OCI-LY3 (cell line): ENCODE results near the gene MYO16.

Source experiments
- H2AFZ ChIP-seq: fragments of 200-600, 300-600 bp; shearing (Covaris generic); 2 replicates; pipeline ENCODE4 v1.6.0; 2014; ENCODE audit warnings: antibody characterized with exemption, low read depth, low read length
- H3K27ac ChIP-seq: fragments of 200-600, 300-600 bp; sonication (generic); 2 replicates; pipeline ENCODE4 v1.5.1; 2014; ENCODE audit warnings: mild to moderate bottlenecking, low read length, moderate library complexity, mixed read lengths
- H3K27me3 ChIP-seq: fragments of 200-600, 300-600 bp; sonication (generic); 2 replicates; pipeline ENCODE4 v1.6.1; 2014; ENCODE audit warnings: low read depth, low read length, mixed read lengths
- H3K36me3 ChIP-seq: fragments of 200-600, 300-600 bp; sonication (generic); replicated peaks from 2 replicates; pipeline ENCODE3; 2014; ENCODE audit warnings: low read depth, low read length, mixed read lengths
- H3K4me1 ChIP-seq: fragments of 300-600, 200-600 bp; sonication (generic); 2 replicates; pipeline ENCODE4 v1.6.1; 2014; ENCODE audit warnings: low read length, mixed read lengths
- H3K4me2 ChIP-seq: fragments of 200-600, 300-600 bp; sonication (generic); 2 replicates; pipeline ENCODE4 v1.6.1; 2014; ENCODE audit warnings: low read length, mixed read lengths
- H3K4me3 ChIP-seq: fragments of 300-600, 200-600 bp; sonication (generic); 2 replicates; pipeline ENCODE4 v1.5.1; 2014; ENCODE audit warnings: antibody characterized with exemption, mild to moderate bottlenecking, low read length, moderate library complexity
- H3K79me2 ChIP-seq: fragments of 300-600, 200-600 bp; shearing (Covaris generic); 2 replicates; pipeline ENCODE4 v1.6.1; 2014; ENCODE audit warnings: mild to moderate bottlenecking, low read length, mixed read lengths
- H3K9ac ChIP-seq: fragments of 300-600, 200-600 bp; shearing (Covaris generic); 2 replicates; pipeline ENCODE4 v1.6.0; 2014; ENCODE audit warnings: mild to moderate bottlenecking, low read length, moderate library complexity
- H3K9me3 ChIP-seq: fragments of 200-600, 300-600 bp; shearing (Covaris generic); 2 replicates; pipeline ENCODE4 v1.6.1; 2014; ENCODE audit warnings: low read length, mixed read lengths; ENCODE audit not compliant: insufficient read depth
- H4K20me1 ChIP-seq: fragments of 200-600, 300-600 bp; sonication (generic); 2 replicates; pipeline ENCODE4 v1.6.1; 2016; ENCODE audit warnings: low read length, mixed read lengths; ENCODE audit not compliant: insufficient read depth
- CTCF ChIP-seq: fragments of 200-600, 300-600 bp; sonication (generic); IDR thresholded peaks from 2 replicates; pipeline ENCODE4 v1.5.1; 2014; ENCODE audit warnings: antibody characterized with exemption, low read length, low read depth
- EZH2phosphoT487 ChIP-seq: fragments of 200-600 bp; shearing (Covaris generic); IDR thresholded peaks from 2 replicates; pipeline ENCODE4 v1.6.1; 2018; ENCODE audit warnings: antibody characterized with exemption, mixed run types, low read depth

The MYO16 gene

GRCh38 chr13:109166804-109167203 lies 537.4 kb downstream of the MYO16 start:
- no peak for TF ChIP-seq EZH2phosphoT487
- TF ChIP-seq CTCF = no peak
- H3K9me3 ChIP-seq = no peaks in the 10 kb centered on the region
- H3K4me1 ChIP-seq = peaks cover 22% of the 10 kb centered on the region
- no peak overlapping the region for H3K9ac ChIP-seq
- no peak overlapping the region for H3K27ac ChIP-seq
- no peak overlapping the region for H3K4me2 ChIP-seq
- H3K36me3 ChIP-seq = no peaks in the 10 kb centered on the region
- H4K20me1 ChIP-seq = no peaks in the 10 kb centered on the region
- no peaks in the 10 kb centered on the region for H3K79me2 ChIP-seq
- H3K4me3 ChIP-seq = no peak overlapping the region
- no peak overlapping the region for H2AFZ ChIP-seq
- peaks cover 12% of the 10 kb centered on the region for H3K27me3 ChIP-seq

- Histone ChIP-seq H3K36me3 (no peaks in the 10 kb centered on the region), H3K9me3 (no peaks in the 10 kb centered on the region), H3K27ac (no peak overlapping the region), H4K20me1 (no peaks in the 10 kb centered on the region), H2AFZ (no peak overlapping the region), H3K4me2 (no peak overlapping the region), H3K27me3 (0 out of 2 replicates have a peak, but pooled peaks cover 5% of the 10 kb centered on the region), H3K4me3 (no peak overlapping the region), H3K4me1 (peaks cover 3% of the 10 kb centered on the region; the same call in 1 of the 2 replicates), H3K9ac (no peak overlapping the region), H3K79me2 (no peaks in the 10 kb centered on the region)
- no peak for TF ChIP-seq CTCF
- TF ChIP-seq EZH2phosphoT487 = no peak
Measured at GRCh38 chr13:109172136-109172535, 542.7 kb downstream of the MYO16 start.

GRCh38 chr13:109175666-109176065 lies 546.3 kb downstream of the MYO16 start:
- Histone ChIP-seq H2AFZ (no peak overlapping the region), H3K4me1 (no peaks in the 10 kb centered on the region)
- TF ChIP-seq EZH2phosphoT487 (no peak), CTCF (no peak)

GRCh38 chr13:109180905-109181425 lies 551.6 kb downstream of the MYO16 start:
- TF ChIP-seq EZH2phosphoT487 (no peak), CTCF (no peak)
- H3K9ac ChIP-seq = no peak overlapping the region
- H3K4me1 ChIP-seq = peaks cover 9% of the 10 kb centered on the region
- no peak overlapping the region; the same call in 1 of the 2 replicates for H3K4me2 ChIP-seq
- no peak overlapping the region for H2AFZ ChIP-seq
- H3K9me3 ChIP-seq = no peaks in the 10 kb centered on the region
- no peaks in the 10 kb centered on the region for H3K36me3 ChIP-seq
- no peaks in the 10 kb centered on the region for H3K79me2 ChIP-seq
- H4K20me1 ChIP-seq = no peaks in the 10 kb centered on the region
- no peak overlapping the region for H3K27ac ChIP-seq
- H3K4me3 ChIP-seq = no peak overlapping the region
- H3K27me3 ChIP-seq = no peaks in the 10 kb centered on the region

More at GRCh38 chr13:109175666-109176065, 546.3 kb downstream of the MYO16 start:
- H4K20me1 ChIP-seq = no peaks in the 10 kb centered on the region
- H3K27ac ChIP-seq = no peak overlapping the region
- no peak overlapping the region for H3K4me3 ChIP-seq
- no peaks in the 10 kb centered on the region for H3K36me3 ChIP-seq
- H3K79me2 ChIP-seq = no peaks in the 10 kb centered on the region
- no peak overlapping the region for H3K4me2 ChIP-seq
- H3K9me3 ChIP-seq = no peaks in the 10 kb centered on the region
- H3K9ac ChIP-seq = no peak overlapping the region
- H3K27me3 ChIP-seq = 0 out of 2 replicates have a peak, but pooled peaks cover 5% of the 10 kb centered on the region
